Smooth muscle cell (in vitro differentiated cells): ENCODE results near the gene C1QTNF9. TPM values are rescaled to one million over a fixed set of nuclear protein-coding genes. Genes with fewer than 3 reads are reported as not detected.

Experiments used
- DNase-seq: peaks from one replicate; lab custom pipeline; 2025; ENCODE audit not compliant: unreplicated experiment; lab: John Stamatoyannopoulos, UW
- H2AFZ ChIP-seq: fragments of 200-600 bp; sonication (generic); 2 replicates; pipeline ENCODE4 v1.6.0; 2016; ENCODE audit warnings: antibody characterized with exemption, low read depth, mild to moderate bottlenecking
- H3F3A ChIP-seq: fragments of 200-600 bp; sonication (generic); 2 replicates; pipeline ENCODE4 v1.6.0; 2017; ENCODE audit warnings: antibody characterized with exemption, low read depth
- H3K27ac ChIP-seq: fragments of 200-600 bp; sonication (generic); 2 replicates; pipeline ENCODE4 v1.5.1; 2016; ENCODE audit warnings: low read depth, mild to moderate bottlenecking
- H3K27me3 ChIP-seq: fragments of 200-600 bp; sonication (generic); 2 replicates; pipeline ENCODE4 v1.6.1; 2016; ENCODE audit warnings: low read depth, mild to moderate bottlenecking
- H3K36me3 ChIP-seq: fragments of 200-600 bp; sonication (generic); 2 replicates; pipeline ENCODE4 v1.5.1; 2016; ENCODE audit warnings: low read depth
- H3K4me1 ChIP-seq: fragments of 200-600 bp; sonication (generic); 2 replicates; pipeline ENCODE4 v1.5.1; 2016; ENCODE audit warnings: low read depth
- H3K4me2 ChIP-seq: fragments of 200-600 bp; sonication (generic); 2 replicates; pipeline ENCODE4 v1.6.0; 2016; ENCODE audit warnings: mild to moderate bottlenecking
- H3K4me3 ChIP-seq: fragments of 200-600 bp; sonication (generic); 2 replicates; pipeline ENCODE4 v1.5.1; 2016; ENCODE audit warnings: mild to moderate bottlenecking
- H3K79me2 ChIP-seq: fragments of 200-600 bp; sonication (generic); 2 replicates; pipeline ENCODE4 v1.6.0; 2016; ENCODE audit warnings: low read depth, mild to moderate bottlenecking
- H3K9ac ChIP-seq: fragments of 200-600 bp; sonication (generic); 2 replicates; pipeline ENCODE4 v1.6.0; 2016; ENCODE audit warnings: low read depth
- H3K9me3 ChIP-seq: fragments of 200-600 bp; sonication (generic); replicated peaks from 2 replicates; pipeline ENCODE4 v1.5.1; 2016; ENCODE audit warnings: low read depth
- H4K20me1 ChIP-seq: fragments of 200-600 bp; sonication (generic); 2 replicates; pipeline ENCODE4 v1.6.0; 2016; ENCODE audit warnings: low read depth
- WGBS: methylation state at CpG from one replicate; pipeline ENCODE4 v1.1.7; 2016; ENCODE audit warnings: low lambda C conversion rate; 5-methylcytosine and 5-hydroxymethylcytosine counted together
- polyA plus RNA-seq: library from polyadenylated mRNA; unstranded; fragments of >200 nt; fragmentation: Nextera tagmentation; extraction: Ambion mirVana; gene quantifications from 2 replicates; pipeline ENCODE4 v1.2.1, GENCODE V29; 2016
- total RNA-seq: library from RNA; depleted of rRNA; stranded (reverse); fragments of >200 nt; gene quantifications from 2 replicates; pipeline ENCODE4 v1.2.3, GENCODE V29; 2014
- TF ChIP-seq, protein P1 (sequence below): fragments of 200-600 bp; sonication (generic); IDR thresholded peaks from 2 replicates; pipeline ENCODE4 v1.5.1; 2017; ENCODE audit warnings: borderline replicate concordance, mild to moderate bottlenecking, antibody characterized with exemption; ENCODE audit not compliant: insufficient read depth, poor library complexity, severe bottlenecking

C1QTNF9 gene
- total and polyA plus RNA-seq, 2 experiments from 2014 or later: not detected

DNA sequence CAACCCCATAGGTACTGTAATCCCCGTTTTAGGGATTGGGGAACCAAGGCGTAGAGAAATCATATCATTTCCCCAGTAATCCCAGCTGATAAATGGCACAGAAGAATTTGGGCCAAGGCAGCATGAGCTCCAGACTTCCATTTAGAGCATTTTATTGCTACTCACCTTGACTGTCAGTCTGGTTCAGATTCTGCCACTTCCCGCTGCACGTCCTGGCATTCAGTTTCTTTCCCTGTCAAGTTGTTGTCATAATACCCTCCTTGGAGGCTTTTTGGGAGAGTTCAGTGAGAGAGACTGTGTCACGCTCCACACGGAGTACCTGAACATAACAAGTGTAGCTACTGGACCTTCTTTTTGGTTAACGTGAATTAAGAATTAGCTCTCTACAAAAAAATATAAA lies 7.5 kb upstream of the C1QTNF9 start:
- TF ChIP-seq, protein P1, sequence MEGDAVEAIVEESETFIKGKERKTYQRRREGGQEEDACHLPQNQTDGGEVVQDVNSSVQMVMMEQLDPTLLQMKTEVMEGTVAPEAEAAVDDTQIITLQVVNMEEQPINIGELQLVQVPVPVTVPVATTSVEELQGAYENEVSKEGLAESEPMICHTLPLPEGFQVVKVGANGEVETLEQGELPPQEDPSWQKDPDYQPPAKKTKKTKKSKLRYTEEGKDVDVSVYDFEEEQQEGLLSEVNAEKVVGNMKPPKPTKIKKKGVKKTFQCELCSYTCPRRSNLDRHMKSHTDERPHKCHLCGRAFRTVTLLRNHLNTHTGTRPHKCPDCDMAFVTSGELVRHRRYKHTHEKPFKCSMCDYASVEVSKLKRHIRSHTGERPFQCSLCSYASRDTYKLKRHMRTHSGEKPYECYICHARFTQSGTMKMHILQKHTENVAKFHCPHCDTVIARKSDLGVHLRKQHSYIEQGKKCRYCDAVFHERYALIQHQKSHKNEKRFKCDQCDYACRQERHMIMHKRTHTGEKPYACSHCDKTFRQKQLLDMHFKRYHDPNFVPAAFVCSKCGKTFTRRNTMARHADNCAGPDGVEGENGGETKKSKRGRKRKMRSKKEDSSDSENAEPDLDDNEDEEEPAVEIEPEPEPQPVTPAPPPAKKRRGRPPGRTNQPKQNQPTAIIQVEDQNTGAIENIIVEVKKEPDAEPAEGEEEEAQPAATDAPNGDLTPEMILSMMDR: no peak
- H3K9ac ChIP-seq: no peak overlapping the region
- no peaks in the 10 kb centered on the region for H4K20me1 ChIP-seq
- H3K4me3 ChIP-seq: no peak overlapping the region
- no peak overlapping the region for H2AFZ ChIP-seq
- peaks cover 3% of the 10 kb centered on the region for H3K4me1 ChIP-seq
- DNase-seq: no peak
- H3K79me2 ChIP-seq: no peaks in the 10 kb centered on the region
- no peaks in the 10 kb centered on the region for H3K9me3 ChIP-seq
- H3K4me2 ChIP-seq: no peak overlapping the region
- no peaks in the 10 kb centered on the region for H3K36me3 ChIP-seq
- H3F3A ChIP-seq: no peaks in the 10 kb centered on the region
- no peaks in the 10 kb centered on the region for H3K27me3 ChIP-seq
- H3K27ac ChIP-seq: no peak overlapping the region
- WGBS: 93% methylated on average over 7 of the region's 7 CpGs

DNA sequence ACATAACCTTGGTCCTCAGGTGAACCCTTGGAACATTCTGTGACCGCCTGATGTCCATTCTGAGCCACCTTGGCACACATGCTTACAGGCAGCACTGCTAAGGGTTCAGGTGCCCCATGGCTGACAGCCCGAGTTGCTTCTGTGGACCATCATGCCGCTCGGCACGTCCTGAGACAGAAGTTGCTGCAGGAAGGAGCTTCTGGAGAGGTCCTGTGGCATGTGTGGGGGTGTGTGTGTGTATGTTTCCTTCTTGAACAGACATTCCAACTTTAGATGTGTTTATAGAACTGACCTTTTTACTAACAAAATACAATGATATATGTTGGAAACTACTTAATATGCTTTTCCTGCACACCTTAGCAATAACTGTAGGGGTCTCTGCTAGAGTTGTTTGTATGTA lies 4.8 kb upstream of the C1QTNF9 start:
- no peak overlapping the region for H2AFZ ChIP-seq
- peak overlapping the region; percentile 8 for H3K4me2 ChIP-seq
- no peak overlapping the region for H3K27ac ChIP-seq
- no peaks in the 10 kb centered on the region for H3K9me3 ChIP-seq
- H3K4me3 ChIP-seq: no peak overlapping the region
- TF ChIP-seq, protein P1: no peak
- peaks cover 3% of the 10 kb centered on the region for H3K4me1 ChIP-seq
- WGBS: 85% methylated on average over 5 of the region's 5 CpGs
- no peaks in the 10 kb centered on the region for H3K27me3 ChIP-seq
- no peaks in the 10 kb centered on the region for H3K36me3 ChIP-seq
- DNase-seq: no peak
- no peaks in the 10 kb centered on the region for H4K20me1 ChIP-seq
- H3F3A ChIP-seq: no peaks in the 10 kb centered on the region
- no peaks in the 10 kb centered on the region for H3K79me2 ChIP-seq
- H3K9ac ChIP-seq: no peak overlapping the region

DNA sequence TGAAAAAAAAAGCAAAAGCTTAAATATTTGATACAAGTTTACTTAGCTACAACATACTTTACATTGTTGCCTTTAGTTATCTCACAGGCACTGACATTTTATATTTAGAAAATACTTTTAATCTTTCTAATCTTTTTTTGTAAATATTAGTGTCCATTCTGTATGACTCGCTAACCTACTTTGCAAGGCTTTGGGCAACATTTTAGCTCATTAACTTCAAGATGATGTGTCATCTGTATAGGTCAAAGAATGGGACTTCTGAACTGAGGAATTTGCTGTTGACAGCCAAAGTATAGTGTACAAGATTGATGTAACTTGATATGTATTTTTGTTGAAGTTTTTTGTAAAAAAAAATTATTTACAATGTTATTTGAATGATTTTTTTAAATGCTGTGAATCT lies 2.7 kb upstream of the C1QTNF9 start:
- H3K4me2 ChIP-seq: peak overlapping the region; percentile 6

More for the DNA sequence above, 2.7 kb upstream of the C1QTNF9 start:
- TF ChIP-seq, protein P1: no peak
- DNase-seq: no peak
- no peaks in the 10 kb centered on the region for H3K9me3 ChIP-seq
- H3K27me3 ChIP-seq: no peaks in the 10 kb centered on the region
- no peaks in the 10 kb centered on the region for H4K20me1 ChIP-seq
- no peak overlapping the region for H3K27ac ChIP-seq
- no peaks in the 10 kb centered on the region for H3K36me3 ChIP-seq
- H3K4me1 ChIP-seq: peaks cover 3% of the 10 kb centered on the region
- no peak overlapping the region for H3K9ac ChIP-seq
- no peak overlapping the region for H2AFZ ChIP-seq
- WGBS: 28% methylated on average over 1 of the region's 1 CpG
- no peaks in the 10 kb centered on the region for H3F3A ChIP-seq
- no peaks in the 10 kb centered on the region for H3K79me2 ChIP-seq
- H3K4me3 ChIP-seq: no peak overlapping the region
